Esophagus mucosa (tissue), 1 donor: ENCODE data around the gene PDLIM4. TPM values are rescaled to one million over a fixed set of nuclear protein-coding genes. Genes with fewer than 3 reads are reported as not detected.

Experiments used
- ATAC-seq: fragments of 200-7000 bp; cut with Tn5 transposase; one replicate; pipeline ENCODE4 v1.9.1; 2020
- total RNA-seq: library from RNA; stranded (reverse); gene quantifications from one replicate; pipeline ENCODE4 v1.2.4, GENCODE V29; 2023
- donor health status: DM: yes; HTN: yes; CAD: no.

The PDLIM4 gene
- total RNA-seq, 1 donor from 2014 or later = 26.9 TPM

DNA sequence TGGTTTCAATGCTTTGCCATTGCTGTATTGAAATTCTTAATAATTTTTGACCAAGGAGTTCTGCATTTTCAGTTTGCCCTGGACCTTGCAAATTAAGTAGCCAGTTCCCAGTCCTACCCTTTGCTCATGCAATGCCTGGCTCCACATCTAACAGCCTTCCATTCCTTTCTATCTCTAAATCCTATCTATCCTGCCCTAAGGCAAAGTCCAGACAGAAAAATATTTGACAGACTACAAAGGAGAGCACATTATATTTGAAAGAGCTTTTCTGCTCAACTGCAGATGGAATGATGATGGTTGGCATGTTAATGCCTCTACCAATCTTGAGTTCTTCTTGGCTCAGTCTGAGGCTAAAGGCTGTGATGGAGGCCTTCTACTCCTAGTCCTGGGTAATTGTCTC, 52.2 kb downstream of the PDLIM4 start:
- no peak for ATAC-seq

DNA sequence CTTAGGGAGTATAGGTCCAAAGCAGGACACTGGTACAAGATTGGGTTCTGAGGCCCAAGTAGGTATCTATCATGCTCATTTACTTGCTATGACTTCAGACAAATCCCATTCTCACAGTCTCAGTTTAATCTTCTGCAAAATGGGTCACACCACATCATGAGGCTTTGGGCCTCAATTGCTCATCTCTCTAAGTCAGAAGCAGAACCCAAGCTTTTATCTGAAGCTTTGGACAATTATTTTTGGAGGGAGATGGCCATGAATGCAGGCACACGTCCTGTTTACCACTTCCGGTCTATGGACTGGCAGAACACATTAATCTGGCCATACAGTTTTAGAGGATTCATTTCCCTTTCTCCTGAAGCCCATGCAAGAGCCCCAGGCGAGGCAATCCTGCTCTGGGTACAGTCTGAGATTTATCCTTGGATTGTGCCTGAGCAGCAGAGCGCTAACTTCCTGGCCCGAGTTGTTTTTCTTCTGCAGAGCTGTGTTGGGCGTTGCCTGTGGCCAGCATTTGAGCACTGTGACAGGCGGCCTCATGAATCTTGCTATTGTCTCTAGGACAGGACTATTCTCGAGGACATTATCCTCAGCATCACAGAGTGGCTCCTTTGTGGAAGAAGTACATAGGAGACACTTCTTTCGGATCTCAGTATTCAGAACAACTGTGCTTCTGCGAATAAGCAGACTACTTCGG, 52.8 kb downstream of the PDLIM4 start:
- no peak for ATAC-seq

DNA sequence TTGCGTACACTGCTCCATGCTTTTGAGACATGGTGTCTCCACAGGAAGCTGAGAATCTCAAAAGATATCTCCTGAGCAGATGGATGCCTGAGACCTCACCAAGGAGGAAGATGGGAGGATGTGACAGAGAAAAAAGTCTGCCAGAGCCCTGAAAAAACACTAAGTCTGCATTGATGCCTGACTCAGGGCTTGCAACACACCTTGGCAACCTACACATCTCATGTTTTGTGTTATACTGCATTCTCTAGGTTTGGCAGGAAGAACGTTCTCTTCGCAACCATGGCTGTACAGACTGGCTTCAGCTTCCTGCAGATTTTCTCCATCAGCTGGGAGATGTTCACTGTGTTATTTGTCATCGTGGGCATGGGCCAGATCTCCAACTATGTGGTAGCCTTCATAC, 55.9 kb downstream of the PDLIM4 start:
- ATAC-seq = peak; percentile 49

DNA sequence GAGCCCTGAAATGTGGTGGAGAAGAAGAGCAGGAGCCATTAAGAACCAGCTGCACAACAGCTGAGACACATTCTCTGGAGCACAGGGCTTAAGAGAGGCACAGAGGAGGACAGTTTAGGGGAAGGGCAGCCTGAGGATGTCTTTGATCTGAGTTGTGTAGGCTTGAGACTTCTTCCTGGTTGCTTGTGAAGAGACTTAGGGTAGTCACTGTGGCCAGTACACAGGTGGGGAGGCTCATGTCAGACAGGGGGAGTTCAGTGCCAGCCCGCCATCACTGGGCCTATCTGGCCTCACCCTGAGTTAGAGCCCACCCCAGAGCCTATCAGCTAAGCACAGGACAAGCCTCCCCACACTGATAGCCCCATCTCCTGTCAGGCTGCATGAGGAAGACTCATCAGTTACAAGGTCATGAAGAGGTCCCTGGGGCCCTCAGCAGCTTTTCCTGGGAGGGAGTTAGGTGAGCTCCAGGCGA, 56.5 kb downstream of the PDLIM4 start:
- no peak for ATAC-seq

DNA sequence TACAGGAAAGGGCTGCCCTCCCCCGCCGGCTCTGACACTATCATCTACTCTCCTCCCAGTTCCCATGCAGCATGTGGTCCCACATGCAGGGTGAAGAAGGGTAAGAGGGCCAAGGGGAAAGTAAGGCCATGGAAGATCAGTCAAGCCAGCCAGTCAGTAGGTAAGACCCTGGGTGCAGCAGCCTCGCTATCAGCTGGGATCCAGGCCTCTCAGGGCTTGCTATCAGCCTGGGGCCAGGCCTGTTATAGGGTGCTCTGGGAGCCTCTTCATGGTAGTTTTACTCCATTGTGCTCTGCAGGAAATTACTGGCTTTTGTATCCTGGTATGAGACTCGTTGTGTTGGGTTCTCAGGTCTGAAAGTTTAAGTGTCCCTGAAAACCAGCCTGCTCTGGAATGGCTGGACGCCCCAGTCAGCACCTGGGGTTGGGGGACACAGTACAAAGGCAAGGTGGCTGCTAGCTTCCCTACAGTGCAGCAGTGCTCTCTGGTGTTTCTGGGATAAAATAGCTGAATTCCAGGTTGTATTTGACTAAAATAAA, 58.1 kb downstream of the PDLIM4 start:
- ATAC-seq = no peak

DNA sequence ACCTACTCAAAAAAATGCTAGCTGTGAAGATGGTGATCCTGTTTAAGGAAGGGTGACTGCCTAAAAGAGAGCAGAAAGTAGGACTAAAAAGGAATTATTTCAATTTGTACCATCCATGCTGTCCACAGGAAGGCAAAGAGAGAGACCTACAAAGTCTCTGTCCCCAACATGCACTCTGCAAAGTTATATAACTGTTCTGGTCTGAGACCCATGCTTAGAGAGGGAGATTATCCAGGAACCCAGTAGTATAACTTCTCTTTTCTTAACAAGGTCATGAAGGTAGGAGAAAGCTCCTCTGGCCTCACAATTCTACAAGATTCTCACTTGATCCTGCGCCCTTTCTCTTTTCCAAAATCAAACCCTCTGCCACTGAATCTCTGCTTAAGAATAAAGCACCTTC, 62.5 kb downstream of the PDLIM4 start:
- no peak for ATAC-seq

DNA sequence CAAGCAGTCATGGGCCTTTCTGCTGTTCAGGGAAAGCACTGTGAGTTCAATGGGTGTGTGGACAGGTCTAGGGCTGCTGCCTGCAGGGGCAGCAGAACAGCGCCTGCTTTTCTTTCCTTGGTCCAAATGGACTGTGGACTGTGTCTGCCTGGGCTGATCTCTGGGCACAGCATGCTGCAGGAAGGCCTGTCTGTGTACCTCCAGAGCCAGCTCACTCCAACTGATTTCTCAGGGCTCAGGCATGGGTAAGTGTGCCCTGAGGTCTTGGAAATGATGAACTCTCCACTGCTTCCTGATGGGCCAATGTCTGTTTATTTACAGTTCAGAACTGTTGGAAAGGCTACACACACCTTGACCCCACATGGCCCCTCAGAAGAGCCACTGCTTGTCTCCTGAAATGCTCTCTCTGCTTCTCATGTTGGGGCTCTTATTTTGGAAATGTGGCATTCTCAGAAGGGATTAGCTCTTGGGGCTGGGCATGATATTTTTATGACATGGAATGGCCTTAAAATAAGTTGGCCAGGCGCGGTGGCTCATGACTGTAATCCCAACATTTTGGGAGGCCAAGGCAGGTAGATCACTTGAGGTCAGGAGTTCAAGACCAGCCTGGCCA, 63.7 kb downstream of the PDLIM4 start:
- no peak for ATAC-seq

DNA sequence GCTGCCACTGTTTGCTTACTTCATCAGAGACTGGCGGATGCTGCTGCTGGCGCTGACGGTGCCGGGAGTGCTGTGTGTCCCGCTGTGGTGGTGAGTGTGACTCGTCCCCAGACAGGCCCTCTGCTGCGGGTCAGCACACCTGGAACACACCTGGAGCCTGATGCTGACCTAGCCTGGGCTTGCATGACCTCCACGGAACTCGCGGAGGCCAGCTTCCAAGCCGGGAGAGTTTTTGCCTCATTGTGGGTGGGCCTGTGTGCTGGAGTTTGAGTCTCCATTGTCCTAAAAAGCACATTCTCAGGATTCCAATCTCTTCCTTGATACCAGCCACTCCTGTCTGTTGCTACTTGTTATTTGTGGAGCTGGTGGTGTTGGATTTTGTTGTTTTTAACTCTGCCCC, 64.8 kb downstream of the PDLIM4 start:
- no peak for ATAC-seq

Other genes starting within 250 kb of the PDLIM4 start
- 0.08 TPM for gene ACSL6, start 246.0 kb upstream of the PDLIM4 start, total RNA-seq
- not detected for gene IL3, start 197.0 kb upstream of the PDLIM4 start, total RNA-seq
- not detected for gene CSF2, start 183.9 kb upstream of the PDLIM4 start, total RNA-seq
- gene P4HA2, start 29.8 kb upstream of the PDLIM4 start, total RNA-seq = 19.0 TPM
- 0.28 TPM for gene SLC22A4, start 36.7 kb downstream of the PDLIM4 start, total RNA-seq
- gene SLC22A5, start 112.0 kb downstream of the PDLIM4 start, total RNA-seq = 2.7 TPM
- 9.1 TPM for gene IRF1, start 233.1 kb downstream of the PDLIM4 start, total RNA-seq